SK-N-SH (cell line): ENCODE data around the gene EIF2S2. TPM values are rescaled to one million over a fixed set of nuclear protein-coding genes. Genes with fewer than 3 reads are reported as not detected.

ENCODE experiments used
- CTCF ChIA-PET: fragments of 300-600, 350-600 bp; formaldehyde crosslinking; extraction: SDS; loops from one replicate; lab custom pipeline; 2021; lab: Yijun Ruan, JAX
- POLR2A ChIA-PET: fragments of 350-600 bp; sonication (Branson Sonifier 250); formaldehyde crosslinking; extraction: SDS; loops from one replicate; lab custom pipeline; 2020; ENCODE audit warnings: antibody characterized with exemption, inconsistent platforms; lab: Yijun Ruan, JAX
- DNase-seq: peaks from one replicate; pipeline ENCODE4 v3.0.0; 2012
- H2AFZ ChIP-seq: fragments of 200-600 bp; sonication (generic); 2 replicates; pipeline ENCODE4 v1.8.1; 2016; ENCODE audit warnings: antibody characterized with exemption, mild to moderate bottlenecking, low read depth
- H3F3A ChIP-seq: fragments of 200-600 bp; sonication (generic); replicated peaks from 2 replicates; pipeline ENCODE3; 2016; ENCODE audit warnings: antibody characterized with exemption, mild to moderate bottlenecking; ENCODE audit not compliant: insufficient read depth
- H3K27ac ChIP-seq, 2 experiments: fragments of 200-500 bp in 1 of 2; fragments of 200-600 bp in 1 of 2; sonication (Bioruptor generic) in 1 of 2; sonication (generic), shearing (Covaris generic) in 1 of 2; 2 replicates each; pipeline versions ENCODE4 v1.5.1 to v1.6.1; 2014 to 2016; ENCODE audit warnings: low read depth in 2 of 2, inconsistent platforms in 1 of 2, low read length in 1 of 2, mild to moderate bottlenecking in 1 of 2, mixed read lengths in 1 of 2
- H3K27me3 ChIP-seq: fragments of 200-600 bp; sonication (generic), shearing (Covaris generic); 2 replicates; pipeline ENCODE4 v1.6.1; 2016; ENCODE audit warnings: mixed run types; ENCODE audit not compliant: insufficient read depth
- H3K36me3 ChIP-seq, 2 experiments: fragments of 200-500 bp in 1 of 2; fragments of 200-600 bp in 1 of 2; sonication (Bioruptor generic) in 1 of 2; sonication (generic) in 1 of 2; replicated peaks in 1 of 2; 2 replicates each; pipeline versions ENCODE3 to v1.5.1; 2014 to 2016; ENCODE audit warnings: low read length in 1 of 2, mild to moderate bottlenecking in 1 of 2; ENCODE audit not compliant: insufficient read depth in 2 of 2, control insufficient read depth in 1 of 2
- H3K4me1 ChIP-seq, 2 experiments: fragments of 200-500 bp in 1 of 2; fragments of 200-600 bp in 1 of 2; sonication (Bioruptor generic) in 1 of 2; sonication (generic), shearing (Covaris generic) in 1 of 2; 2 replicates each; pipeline versions ENCODE4 v1.5.1 to v1.6.1; 2014 to 2016; ENCODE audit warnings: low read depth in 1 of 2, low read length in 1 of 2, mixed run types in 1 of 2; ENCODE audit not compliant: insufficient read depth in 2 of 2, control insufficient read depth in 1 of 2
- H3K4me2 ChIP-seq: fragments of 200-600 bp; sonication (generic), shearing (Covaris generic); 2 replicates; pipeline ENCODE4 v1.6.1; 2017; ENCODE audit warnings: mixed run types
- H3K4me3 ChIP-seq, 2 experiments: fragments of 200-500 bp in 1 of 2; fragments of 200-600 bp in 1 of 2; sonication (Bioruptor generic) in 1 of 2; sonication (generic), shearing (Covaris generic) in 1 of 2; 2 replicates each; pipeline versions ENCODE4 v1.5.1 to v1.8.1; 2014 to 2016; ENCODE audit warnings: low read depth in 2 of 2, inconsistent platforms in 1 of 2, low read length in 1 of 2, mild to moderate bottlenecking in 1 of 2, mixed read lengths in 1 of 2, moderate library complexity in 1 of 2
- H3K79me2 ChIP-seq: fragments of 200-600 bp; sonication (generic); 2 replicates; pipeline ENCODE4 v1.8.1; 2017; ENCODE audit warnings: mild to moderate bottlenecking; ENCODE audit not compliant: insufficient read depth
- H3K9ac ChIP-seq: fragments of 200-600 bp; sonication (generic); 2 replicates; pipeline ENCODE4 v1.6.1; 2017; ENCODE audit warnings: mixed run types
- H3K9me2 ChIP-seq: fragments of 200-600 bp; sonication (generic); 2 replicates; pipeline ENCODE4 v1.6.1; 2017; ENCODE audit warnings: mixed run types
- H3K9me3 ChIP-seq: fragments of 200-600 bp; sonication (generic); 2 replicates; pipeline ENCODE4 v1.6.1; 2017; ENCODE audit warnings: mixed run types, mild to moderate bottlenecking, moderate library complexity
- H4K20me1 ChIP-seq: fragments of 200-600 bp; sonication (generic); 2 replicates; pipeline ENCODE4 v1.6.1; 2017; ENCODE audit warnings: mild to moderate bottlenecking, mixed run types; ENCODE audit not compliant: insufficient read depth
- CHD2 ChIP-seq: fragments of 150-350 bp; IDR thresholded peaks from 2 replicates; pipeline ENCODE4 v1.6.1; 2018; ENCODE audit warnings: low read length; ENCODE audit not compliant: partially characterized antibody
- EP300 ChIP-seq, 2 experiments: IDR thresholded peaks; 2 replicates each; pipeline versions ENCODE4 v1.4.0 to v1.6.1; 2012; ENCODE audit warnings: borderline replicate concordance in 1 of 2, low read depth in 1 of 2, low read length in 1 of 2
- EZH2phosphoT487 ChIP-seq: fragments of 200-600 bp; sonication (generic); IDR thresholded peaks from 2 replicates; pipeline ENCODE4 v1.6.1; 2017; ENCODE audit warnings: low read depth, mixed run types, mild to moderate bottlenecking, antibody characterized with exemption, moderate library complexity, borderline replicate concordance
- FOXJ3 ChIP-seq: sonication (generic); formaldehyde crosslinking; IDR thresholded peaks from 2 replicates; pipeline ENCODE4 v1.5.1; 2020; ENCODE audit warnings: mild to moderate bottlenecking, missing genetic modification reagents
- FOXM1 ChIP-seq: IDR thresholded peaks from 2 replicates; pipeline ENCODE4 v1.4.0; 2012; ENCODE audit warnings: low read depth, mild to moderate bottlenecking
- GABPA ChIP-seq: IDR thresholded peaks from 2 replicates; pipeline ENCODE4 v1.4.0; 2012; ENCODE audit warnings: low read depth, mild to moderate bottlenecking
- MAX ChIP-seq: IDR thresholded peaks from 2 replicates; pipeline ENCODE4 v1.4.0; 2012; ENCODE audit warnings: low read depth
- NFIC ChIP-seq: IDR thresholded peaks from 2 replicates; pipeline ENCODE4 v1.4.0; 2012; ENCODE audit warnings: borderline replicate concordance
- NRF1 ChIP-seq: IDR thresholded peaks from 2 replicates; pipeline ENCODE4 v1.6.1; 2012; ENCODE audit warnings: low read depth, mild to moderate bottlenecking, low read length
- RAD21 ChIP-seq: IDR thresholded peaks from 2 replicates; pipeline ENCODE4 v1.6.1; 2012; ENCODE audit warnings: mild to moderate bottlenecking, low read length
- SIN3A ChIP-seq: IDR thresholded peaks from 2 replicates; pipeline ENCODE4 v1.6.1; 2012; ENCODE audit warnings: low read depth, mild to moderate bottlenecking, low read length, moderate library complexity, borderline replicate concordance
- SMC3 ChIP-seq: IDR thresholded peaks from 2 replicates; pipeline ENCODE4 v1.6.1; 2012; ENCODE audit warnings: low read depth, low read length, improper control_type of control experiment
- YY1 ChIP-seq: IDR thresholded peaks from 2 replicates; pipeline ENCODE4 v1.4.0; 2012; ENCODE audit warnings: low read depth, mild to moderate bottlenecking
- ZBTB33 ChIP-seq: IDR thresholded peaks from 2 replicates; pipeline ENCODE4 v1.4.0; 2012; ENCODE audit warnings: low read depth, borderline replicate concordance
- WGBS: methylation state at CpG from one replicate; pipeline ENCODE4 v1.1.6; 2017; ENCODE audit warnings: low lambda C conversion rate; 5-methylcytosine and 5-hydroxymethylcytosine counted together
- polyA plus RNA-seq, 3 experiments: library from polyadenylated mRNA; depleted of rRNA; stranded (reverse); fragments of >200 nt; gene quantifications; 2 replicates each; pipeline ENCODE4 v1.2.3, GENCODE V29; 2012
- TF ChIP-seq, protein P1 (sequence below): fragments of 150-350 bp; IDR thresholded peaks from 2 replicates; pipeline ENCODE4 v1.6.1; 2017; ENCODE audit warnings: antibody characterized with exemption, low read length, low read depth, borderline replicate concordance
- TF ChIP-seq, protein P2 (sequence below): fragments of 200-600 bp; sonication (generic); IDR thresholded peaks from 2 replicates; pipeline ENCODE4 v1.6.1; 2017; ENCODE audit warnings: antibody characterized with exemption, mild to moderate bottlenecking, moderate library complexity
- TF ChIP-seq, protein P3 (sequence below): IDR thresholded peaks from 2 replicates; pipeline ENCODE4 v1.4.0; 2012; ENCODE audit warnings: low read depth, borderline replicate concordance
- TF ChIP-seq, protein P4 (sequence below): fragments of 150-350 bp; IDR thresholded peaks from 2 replicates; pipeline ENCODE4 v1.6.1; 2016; ENCODE audit warnings: mild to moderate bottlenecking, low read depth, low read length

Gene EIF2S2
- polyA plus RNA-seq, 1 of the 3 experiments (the other 2 are of a cell fraction): 50.7 TPM

- peaks cover 73% of the 10 kb centered on the region for H3K79me2 ChIP-seq
- WGBS: 100% methylated on average over 1 of the region's 1 CpG
- H3K9ac ChIP-seq: no peak overlapping the region
- peaks cover 4 to 11% of the 10 kb centered on the region in 2 experiments for H3K36me3 ChIP-seq
- TF ChIP-seq, protein P1, sequence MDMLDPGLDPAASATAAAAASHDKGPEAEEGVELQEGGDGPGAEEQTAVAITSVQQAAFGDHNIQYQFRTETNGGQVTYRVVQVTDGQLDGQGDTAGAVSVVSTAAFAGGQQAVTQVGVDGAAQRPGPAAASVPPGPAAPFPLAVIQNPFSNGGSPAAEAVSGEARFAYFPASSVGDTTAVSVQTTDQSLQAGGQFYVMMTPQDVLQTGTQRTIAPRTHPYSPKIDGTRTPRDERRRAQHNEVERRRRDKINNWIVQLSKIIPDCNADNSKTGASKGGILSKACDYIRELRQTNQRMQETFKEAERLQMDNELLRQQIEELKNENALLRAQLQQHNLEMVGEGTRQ: no peak
- TF ChIP-seq ZBTB33: no peak
- no peak for TF ChIP-seq YY1
- TF ChIP-seq, protein P2, sequence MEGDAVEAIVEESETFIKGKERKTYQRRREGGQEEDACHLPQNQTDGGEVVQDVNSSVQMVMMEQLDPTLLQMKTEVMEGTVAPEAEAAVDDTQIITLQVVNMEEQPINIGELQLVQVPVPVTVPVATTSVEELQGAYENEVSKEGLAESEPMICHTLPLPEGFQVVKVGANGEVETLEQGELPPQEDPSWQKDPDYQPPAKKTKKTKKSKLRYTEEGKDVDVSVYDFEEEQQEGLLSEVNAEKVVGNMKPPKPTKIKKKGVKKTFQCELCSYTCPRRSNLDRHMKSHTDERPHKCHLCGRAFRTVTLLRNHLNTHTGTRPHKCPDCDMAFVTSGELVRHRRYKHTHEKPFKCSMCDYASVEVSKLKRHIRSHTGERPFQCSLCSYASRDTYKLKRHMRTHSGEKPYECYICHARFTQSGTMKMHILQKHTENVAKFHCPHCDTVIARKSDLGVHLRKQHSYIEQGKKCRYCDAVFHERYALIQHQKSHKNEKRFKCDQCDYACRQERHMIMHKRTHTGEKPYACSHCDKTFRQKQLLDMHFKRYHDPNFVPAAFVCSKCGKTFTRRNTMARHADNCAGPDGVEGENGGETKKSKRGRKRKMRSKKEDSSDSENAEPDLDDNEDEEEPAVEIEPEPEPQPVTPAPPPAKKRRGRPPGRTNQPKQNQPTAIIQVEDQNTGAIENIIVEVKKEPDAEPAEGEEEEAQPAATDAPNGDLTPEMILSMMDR: no peak
- TF ChIP-seq, protein P3, sequence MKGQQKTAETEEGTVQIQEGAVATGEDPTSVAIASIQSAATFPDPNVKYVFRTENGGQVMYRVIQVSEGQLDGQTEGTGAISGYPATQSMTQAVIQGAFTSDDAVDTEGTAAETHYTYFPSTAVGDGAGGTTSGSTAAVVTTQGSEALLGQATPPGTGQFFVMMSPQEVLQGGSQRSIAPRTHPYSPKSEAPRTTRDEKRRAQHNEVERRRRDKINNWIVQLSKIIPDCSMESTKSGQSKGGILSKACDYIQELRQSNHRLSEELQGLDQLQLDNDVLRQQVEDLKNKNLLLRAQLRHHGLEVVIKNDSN: no peak
- TF ChIP-seq NRF1: no peak
- TF ChIP-seq RAD21: no peak
- TF ChIP-seq EZH2phosphoT487: no peak
- TF ChIP-seq EP300 (IDR thresholded peaks at IDR 0.05; ENCODE audit: borderline replicate concordance in 1 of 2, low read depth in 1 of 2, low read length in 1 of 2): no peak
- no peak for TF ChIP-seq FOXM1
- TF ChIP-seq, protein P4, sequence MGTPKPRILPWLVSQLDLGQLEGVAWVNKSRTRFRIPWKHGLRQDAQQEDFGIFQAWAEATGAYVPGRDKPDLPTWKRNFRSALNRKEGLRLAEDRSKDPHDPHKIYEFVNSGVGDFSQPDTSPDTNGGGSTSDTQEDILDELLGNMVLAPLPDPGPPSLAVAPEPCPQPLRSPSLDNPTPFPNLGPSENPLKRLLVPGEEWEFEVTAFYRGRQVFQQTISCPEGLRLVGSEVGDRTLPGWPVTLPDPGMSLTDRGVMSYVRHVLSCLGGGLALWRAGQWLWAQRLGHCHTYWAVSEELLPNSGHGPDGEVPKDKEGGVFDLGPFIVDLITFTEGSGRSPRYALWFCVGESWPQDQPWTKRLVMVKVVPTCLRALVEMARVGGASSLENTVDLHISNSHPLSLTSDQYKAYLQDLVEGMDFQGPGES: no peak
- no peak for TF ChIP-seq NFIC
- TF ChIP-seq GABPA: no peak
- no peak for TF ChIP-seq MAX
- TF ChIP-seq SIN3A: no peak
- no peak for TF ChIP-seq SMC3
- TF ChIP-seq CHD2: no peak
- no peak for TF ChIP-seq FOXJ3
- TF ChIP-seq, all 33 proteins: peak for 0
- no peak overlapping the region; a peak in 1 of 4 replicates for H3K27ac ChIP-seq
- no peaks in the 10 kb centered on the region for H3K27me3 ChIP-seq
- peaks cover 86% of the 10 kb centered on the region for H4K20me1 ChIP-seq
- H3K9me2 ChIP-seq: no peaks in the 10 kb centered on the region
- H2AFZ ChIP-seq: no peak overlapping the region
- ChIA-PET POLR2A (interaction anchor here (0.6 to 1.8 kb wide), 3 partner anchors 45 to 344 kb away, joined by 3 to 5 read pairs (median 4); partner anchors contain the start of gene EIF2S2), CTCF (interaction anchor here (1.0 to 6.7 kb wide), 13 partner anchors 11 to 276 kb away, joined by 3 to 109 read pairs (median 5); no protein-coding TSS in a partner anchor)
- H3K9me3 ChIP-seq: no peaks in the 10 kb centered on the region
- DNase-seq: no peak
- peaks cover 4 to 42% of the 10 kb centered on the region in 2 experiments; a peak in 3 of 4 replicates for H3K4me1 ChIP-seq
- H3F3A ChIP-seq: peaks cover 8% of the 10 kb centered on the region
- no peak overlapping the region for H3K4me3 ChIP-seq
- no peak overlapping the region for H3K4me2 ChIP-seq
These were observed 44.0 kb downstream of the EIF2S2 start for GRCh38 chr20:34068001-34068400.
